AG09309 (cell line): ENCODE results near the gene SELENOW.

Experiments used
- DNase-seq: peaks from one replicate; pipeline ENCODE4 v3.0.0-alpha.2; 2010; ENCODE audit warnings: low read depth
- H3K4me3 ChIP-seq: 2 replicates; pipeline ENCODE4 v1.5.1; 2011; ENCODE audit warnings: mild to moderate bottlenecking, low read depth, low read length, moderate library complexity; ENCODE audit not compliant: control insufficient read depth
- CTCF ChIP-seq: IDR thresholded peaks from 2 replicates; pipeline ENCODE4 v1.5.1; 2011; ENCODE audit warnings: mild to moderate bottlenecking, low read depth, low read length, inconsistent platforms; ENCODE audit not compliant: insufficient read depth, control insufficient read depth; ENCODE audit errors: missing control alignments

Gene SELENOW

GRCh38 chr19:47824396-47824795, 45.9 kb downstream of the SELENOW start:
- H3K4me3 ChIP-seq = no peak overlapping the region
- no peak for DNase-seq
- TF ChIP-seq CTCF = no peak

- no peak for TF ChIP-seq CTCF
- no peak overlapping the region for H3K4me3 ChIP-seq
- DNase-seq = no peak
Observed at GRCh38 chr19:47826800-47827199, 48.3 kb downstream of the SELENOW start.

GRCh38 chr19:47832723-47833122, 54.2 kb downstream of the SELENOW start:
- no peak for DNase-seq
- TF ChIP-seq CTCF = no peak
- no peak overlapping the region for H3K4me3 ChIP-seq
